HepG2 (cell line): ENCODE measurements around the gene ATP5MC2. TPM values are rescaled to one million over a fixed set of nuclear protein-coding genes. Genes with fewer than 3 reads are reported as not detected.

Experiments
- FOXA3 ChIP-seq: IDR thresholded peaks from 2 replicates; pipeline ENCODE4 v1.6.1; 2016; ENCODE audit warnings: missing genetic modification reagents, missing compliant biosample characterization
- FOXC1 ChIP-seq: sonication (generic); formaldehyde crosslinking; IDR thresholded peaks from 2 replicates; pipeline ENCODE4 v1.8.0; 2022; ENCODE audit warnings: mild to moderate bottlenecking, missing genetic modification reagents, borderline replicate concordance
- MXD4 ChIP-seq: IDR thresholded peaks from 2 replicates; pipeline ENCODE4 v1.6.1; 2016; ENCODE audit warnings: mild to moderate bottlenecking, missing biosample characterization, missing genetic modification reagents
- POLR2AphosphoS2 ChIP-seq: IDR thresholded peaks from 2 replicates; pipeline ENCODE4 v1.6.1; 2011; ENCODE audit warnings: low read depth, low read length, improper control_type of control experiment
- RBFOX2 ChIP-seq: fragments of 200-400 bp; formaldehyde crosslinking; IDR thresholded peaks from 2 replicates; pipeline ENCODE4 v1.6.1; 2017; ENCODE audit warnings: low read depth, mild to moderate bottlenecking, low read length
- RBM22 ChIP-seq: fragments of 200-400 bp; formaldehyde crosslinking; optimal IDR thresholded peaks from 2 replicates; pipeline ENCODE3; 2017; ENCODE audit warnings: mild to moderate bottlenecking, low read length, moderate library complexity
- SKI ChIP-seq: fragments of 450-650 bp; IDR thresholded peaks from one replicate; pipeline ENCODE4 v1.6.1; 2018; ENCODE audit warnings: mild to moderate bottlenecking; ENCODE audit not compliant: partially characterized antibody
- ZBTB7B ChIP-seq: sonication (generic); formaldehyde crosslinking; IDR thresholded peaks from 2 replicates; pipeline ENCODE4 v1.4.0; 2020; ENCODE audit warnings: missing genetic modification reagents
- ZNF431 ChIP-seq: sonication (generic); formaldehyde crosslinking; IDR thresholded peaks from 2 replicates; pipeline ENCODE4 v1.9.0; 2022; ENCODE audit warnings: missing genetic modification reagents, low read depth, mild to moderate bottlenecking, borderline replicate concordance
- ZNF564 ChIP-seq: sonication (generic); formaldehyde crosslinking; IDR thresholded peaks from 2 replicates; pipeline ENCODE4 v1.8.1; 2023; ENCODE audit warnings: mild to moderate bottlenecking, missing genetic modification reagents
- polyA plus RNA-seq, 8 experiments: library from polyadenylated mRNA; depleted of rRNA in 3 of 8; stranded (reverse) in 7 of 8; unstranded in 1 of 8; fragments of >200 nt; fragmentation: Illumina TruSeq in 4 of 8; extraction: Trizol in 4 of 8; gene quantifications; 2 replicates each; pipeline versions ENCODE4 v1.2.1 to v1.2.3, GENCODE V29; 2011 to 2016; ENCODE audit warnings: low read depth in 4 of 8, missing spikeins in 1 of 8, mixed read lengths in 1 of 8; ENCODE audit not compliant: insufficient read depth in 1 of 8
- total RNA-seq, 5 experiments: library from RNA; depleted of rRNA; stranded (reverse); fragments of >200 nt; fragmentation: Illumina TruSeq; extraction: Trizol; gene quantifications; 2 replicates each; pipeline ENCODE4 v1.2.3, GENCODE V29; 2016; ENCODE audit warnings: low read depth in 1 of 5
- TF ChIP-seq, protein P1 (sequence below): IDR thresholded peaks from 2 replicates; pipeline ENCODE4 v1.6.1; 2012; ENCODE audit warnings: low read length, improper control_type of control experiment
- TF ChIP-seq, protein P2 (sequence below): sonication (generic); formaldehyde crosslinking; conservative IDR thresholded peaks from 2 replicates; pipeline ENCODE4 v1.8.0; 2022; ENCODE audit warnings: missing genetic modification reagents
- TF ChIP-seq, protein P3 (sequence below): sonication (generic); formaldehyde crosslinking; IDR thresholded peaks from 2 replicates; pipeline ENCODE4 v1.8.0; 2022; ENCODE audit warnings: missing genetic modification reagents, mild to moderate bottlenecking, inconsistent platforms, borderline replicate concordance
- TF ChIP-seq, protein P4 (sequence below): fragments of 450-650 bp; IDR thresholded peaks from 2 replicates; pipeline ENCODE4 v1.6.1; 2016
- TF ChIP-seq, protein P5 (sequence below): sonication (generic); formaldehyde crosslinking; IDR thresholded peaks from 2 replicates; pipeline ENCODE4 v1.5.0; 2020; ENCODE audit warnings: missing genetic modification reagents
- TF ChIP-seq, protein P6 (sequence below): sonication (generic); formaldehyde crosslinking; IDR thresholded peaks from 2 replicates; pipeline ENCODE4 v1.5.0; 2020; ENCODE audit warnings: missing genetic modification reagents, mild to moderate bottlenecking, borderline replicate concordance

Gene ATP5MC2
- total and polyA plus RNA-seq, 2 of the 13 experiments (the other 11 are each of a cell fraction or from before 2014, with no cell fraction given), result 230 to 257 TPM

DNA sequence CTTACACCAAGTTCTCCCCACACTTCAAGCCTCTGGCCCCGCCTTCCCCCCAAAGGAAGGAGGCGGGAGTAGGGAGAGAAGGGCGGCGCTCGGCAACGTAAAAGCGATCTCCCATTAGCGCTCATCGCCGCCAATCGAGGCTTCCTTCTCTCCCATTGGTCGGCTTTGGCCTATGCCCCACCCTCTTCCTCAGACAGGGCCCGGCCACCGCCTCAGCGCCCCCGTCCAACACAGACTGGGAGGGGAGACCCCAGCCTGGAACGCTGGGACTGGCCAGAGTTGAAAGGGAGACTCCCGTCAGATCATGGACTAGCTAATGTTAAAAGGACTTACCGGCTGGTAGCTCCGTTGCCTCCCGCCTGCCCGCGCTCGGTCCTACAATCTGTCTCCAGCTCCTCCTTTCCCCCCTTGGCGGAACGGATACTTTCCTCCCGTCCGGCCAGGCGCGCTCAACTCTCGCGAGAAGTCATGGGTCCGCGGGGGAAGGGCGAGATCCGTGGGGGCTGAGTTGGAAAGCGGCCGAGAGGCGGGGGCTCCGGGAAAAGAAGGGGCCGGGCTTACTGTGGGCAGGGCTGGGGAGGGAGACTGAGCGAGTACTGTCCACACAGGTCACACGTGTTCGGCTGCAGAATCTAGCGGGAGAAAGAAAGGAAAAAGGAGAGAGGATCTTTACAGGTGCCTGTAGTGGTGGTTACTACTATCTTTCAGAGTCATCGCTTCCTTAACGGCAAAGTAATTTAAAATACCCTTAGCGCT lies 49.8 kb downstream of the ATP5MC2 start, which contains the start of gene ATF7 (continued):
- TF ChIP-seq SKI (peak; percentile 79), POLR2AphosphoS2 (no peak), RBM22 (no peak), FOXA3 (peak; percentile 26; the same call in 1 of the 2 replicates), FOXC1 (CRISPR knock-in tag) (peak; percentile 92), ZBTB7B (CRISPR knock-in tag) (peak; percentile 32; the same call in 1 of the 2 replicates), MXD4 (CRISPR knock-in tag) (peak; percentile 60; the same call in 1 of the 2 replicates), ZNF564 (no peak), RBFOX2 (peak; percentile 77), ZNF431 (peak; percentile 78; the same call in 1 of the 2 replicates)
- TF ChIP-seq, protein P1, sequence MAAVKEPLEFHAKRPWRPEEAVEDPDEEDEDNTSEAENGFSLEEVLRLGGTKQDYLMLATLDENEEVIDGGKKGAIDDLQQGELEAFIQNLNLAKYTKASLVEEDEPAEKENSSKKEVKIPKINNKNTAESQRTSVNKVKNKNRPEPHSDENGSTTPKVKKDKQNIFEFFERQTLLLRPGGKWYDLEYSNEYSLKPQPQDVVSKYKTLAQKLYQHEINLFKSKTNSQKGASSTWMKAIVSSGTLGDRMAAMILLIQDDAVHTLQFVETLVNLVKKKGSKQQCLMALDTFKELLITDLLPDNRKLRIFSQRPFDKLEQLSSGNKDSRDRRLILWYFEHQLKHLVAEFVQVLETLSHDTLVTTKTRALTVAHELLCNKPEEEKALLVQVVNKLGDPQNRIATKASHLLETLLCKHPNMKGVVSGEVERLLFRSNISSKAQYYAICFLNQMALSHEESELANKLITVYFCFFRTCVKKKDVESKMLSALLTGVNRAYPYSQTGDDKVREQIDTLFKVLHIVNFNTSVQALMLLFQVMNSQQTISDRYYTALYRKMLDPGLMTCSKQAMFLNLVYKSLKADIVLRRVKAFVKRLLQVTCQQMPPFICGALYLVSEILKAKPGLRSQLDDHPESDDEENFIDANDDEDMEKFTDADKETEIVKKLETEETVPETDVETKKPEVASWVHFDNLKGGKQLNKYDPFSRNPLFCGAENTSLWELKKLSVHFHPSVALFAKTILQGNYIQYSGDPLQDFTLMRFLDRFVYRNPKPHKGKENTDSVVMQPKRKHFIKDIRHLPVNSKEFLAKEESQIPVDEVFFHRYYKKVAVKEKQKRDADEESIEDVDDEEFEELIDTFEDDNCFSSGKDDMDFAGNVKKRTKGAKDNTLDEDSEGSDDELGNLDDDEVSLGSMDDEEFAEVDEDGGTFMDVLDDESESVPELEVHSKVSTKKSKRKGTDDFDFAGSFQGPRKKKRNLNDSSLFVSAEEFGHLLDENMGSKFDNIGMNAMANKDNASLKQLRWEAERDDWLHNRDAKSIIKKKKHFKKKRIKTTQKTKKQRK, result no peak
- TF ChIP-seq, protein P2, sequence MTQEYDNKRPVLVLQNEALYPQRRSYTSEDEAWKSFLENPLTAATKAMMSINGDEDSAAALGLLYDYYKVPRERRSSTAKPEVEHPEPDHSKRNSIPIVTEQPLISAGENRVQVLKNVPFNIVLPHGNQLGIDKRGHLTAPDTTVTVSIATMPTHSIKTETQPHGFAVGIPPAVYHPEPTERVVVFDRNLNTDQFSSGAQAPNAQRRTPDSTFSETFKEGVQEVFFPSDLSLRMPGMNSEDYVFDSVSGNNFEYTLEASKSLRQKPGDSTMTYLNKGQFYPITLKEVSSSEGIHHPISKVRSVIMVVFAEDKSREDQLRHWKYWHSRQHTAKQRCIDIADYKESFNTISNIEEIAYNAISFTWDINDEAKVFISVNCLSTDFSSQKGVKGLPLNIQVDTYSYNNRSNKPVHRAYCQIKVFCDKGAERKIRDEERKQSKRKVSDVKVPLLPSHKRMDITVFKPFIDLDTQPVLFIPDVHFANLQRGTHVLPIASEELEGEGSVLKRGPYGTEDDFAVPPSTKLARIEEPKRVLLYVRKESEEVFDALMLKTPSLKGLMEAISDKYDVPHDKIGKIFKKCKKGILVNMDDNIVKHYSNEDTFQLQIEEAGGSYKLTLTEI (CRISPR knock-in tag), result no peak
- TF ChIP-seq, protein P3, sequence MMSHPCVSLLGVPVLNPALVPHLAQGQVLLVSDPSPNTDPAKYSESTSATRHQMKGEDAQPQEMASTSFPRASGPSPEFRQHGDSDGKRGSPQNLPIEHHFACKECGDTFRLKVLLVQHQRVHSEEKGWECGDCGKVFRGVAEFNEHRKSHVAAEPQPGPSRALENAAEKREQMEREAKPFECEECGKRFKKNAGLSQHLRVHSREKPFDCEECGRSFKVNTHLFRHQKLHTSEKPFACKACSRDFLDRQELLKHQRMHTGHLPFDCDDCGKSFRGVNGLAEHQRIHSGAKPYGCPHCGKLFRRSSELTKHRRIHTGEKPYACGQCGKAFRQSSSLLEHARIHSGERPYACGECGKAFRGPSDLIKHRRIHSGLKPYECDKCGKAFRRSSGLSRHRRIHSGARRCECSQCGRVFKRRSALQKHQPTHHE (CRISPR knock-in tag), result no peak
- TF ChIP-seq, protein P4, sequence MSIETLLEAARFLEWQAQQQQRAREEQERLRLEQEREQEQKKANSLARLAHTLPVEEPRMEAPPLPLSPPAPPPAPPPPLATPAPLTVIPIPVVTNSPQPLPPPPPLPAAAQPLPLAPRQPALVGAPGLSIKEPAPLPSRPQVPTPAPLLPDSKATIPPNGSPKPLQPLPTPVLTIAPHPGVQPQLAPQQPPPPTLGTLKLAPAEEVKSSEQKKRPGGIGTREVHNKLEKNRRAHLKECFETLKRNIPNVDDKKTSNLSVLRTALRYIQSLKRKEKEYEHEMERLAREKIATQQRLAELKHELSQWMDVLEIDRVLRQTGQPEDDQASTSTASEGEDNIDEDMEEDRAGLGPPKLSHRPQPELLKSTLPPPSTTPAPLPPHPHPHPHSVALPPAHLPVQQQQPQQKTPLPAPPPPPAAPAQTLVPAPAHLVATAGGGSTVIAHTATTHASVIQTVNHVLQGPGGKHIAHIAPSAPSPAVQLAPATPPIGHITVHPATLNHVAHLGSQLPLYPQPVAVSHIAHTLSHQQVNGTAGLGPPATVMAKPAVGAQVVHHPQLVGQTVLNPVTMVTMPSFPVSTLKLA, result peak; percentile 84
- TF ChIP-seq, protein P5, sequence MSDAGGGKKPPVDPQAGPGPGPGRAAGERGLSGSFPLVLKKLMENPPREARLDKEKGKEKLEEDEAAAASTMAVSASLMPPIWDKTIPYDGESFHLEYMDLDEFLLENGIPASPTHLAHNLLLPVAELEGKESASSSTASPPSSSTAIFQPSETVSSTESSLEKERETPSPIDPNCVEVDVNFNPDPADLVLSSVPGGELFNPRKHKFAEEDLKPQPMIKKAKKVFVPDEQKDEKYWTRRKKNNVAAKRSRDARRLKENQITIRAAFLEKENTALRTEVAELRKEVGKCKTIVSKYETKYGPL (CRISPR knock-in tag), result no peak
- TF ChIP-seq, protein P6, sequence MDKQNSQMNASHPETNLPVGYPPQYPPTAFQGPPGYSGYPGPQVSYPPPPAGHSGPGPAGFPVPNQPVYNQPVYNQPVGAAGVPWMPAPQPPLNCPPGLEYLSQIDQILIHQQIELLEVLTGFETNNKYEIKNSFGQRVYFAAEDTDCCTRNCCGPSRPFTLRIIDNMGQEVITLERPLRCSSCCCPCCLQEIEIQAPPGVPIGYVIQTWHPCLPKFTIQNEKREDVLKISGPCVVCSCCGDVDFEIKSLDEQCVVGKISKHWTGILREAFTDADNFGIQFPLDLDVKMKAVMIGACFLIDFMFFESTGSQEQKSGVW (CRISPR knock-in tag), result no peak
